ENCODE data around the gene TAP2.

DNA sequence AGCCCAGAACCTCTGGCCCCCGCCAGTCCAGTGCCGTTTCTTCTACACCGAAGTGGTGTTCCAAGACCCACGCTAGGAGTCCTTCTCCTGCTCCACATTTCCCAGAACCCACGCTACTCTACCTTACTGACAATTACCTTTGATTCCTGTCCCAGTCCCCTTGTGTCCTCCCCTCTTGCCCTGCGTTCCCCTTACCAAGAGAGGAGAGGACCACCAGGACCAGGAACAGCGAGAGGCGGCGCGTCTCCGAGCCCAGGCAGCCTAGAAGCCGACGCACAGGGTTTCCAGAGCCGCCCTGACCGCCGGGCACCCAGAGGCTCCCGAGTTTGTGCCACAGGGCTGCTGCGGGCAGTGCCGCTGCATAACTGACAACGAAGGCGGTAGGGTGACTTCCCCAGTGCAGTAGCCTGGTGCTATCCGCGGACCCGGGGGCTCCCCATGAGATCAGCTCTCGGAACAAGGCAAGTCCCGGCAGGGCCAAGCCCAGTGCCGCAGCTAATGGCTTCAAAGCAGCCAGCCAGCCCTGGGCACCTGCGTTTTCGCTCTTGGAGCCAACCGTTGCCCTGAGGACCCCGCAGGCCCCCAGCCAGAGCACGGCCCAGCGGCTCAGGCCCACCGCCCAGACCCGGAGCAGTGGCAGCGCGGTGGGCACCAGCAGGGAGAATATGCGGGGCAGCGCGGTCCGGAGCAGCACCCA, 14.5 kb upstream of the TAP2 start:
- TF ChIP-seq, protein P1, sequence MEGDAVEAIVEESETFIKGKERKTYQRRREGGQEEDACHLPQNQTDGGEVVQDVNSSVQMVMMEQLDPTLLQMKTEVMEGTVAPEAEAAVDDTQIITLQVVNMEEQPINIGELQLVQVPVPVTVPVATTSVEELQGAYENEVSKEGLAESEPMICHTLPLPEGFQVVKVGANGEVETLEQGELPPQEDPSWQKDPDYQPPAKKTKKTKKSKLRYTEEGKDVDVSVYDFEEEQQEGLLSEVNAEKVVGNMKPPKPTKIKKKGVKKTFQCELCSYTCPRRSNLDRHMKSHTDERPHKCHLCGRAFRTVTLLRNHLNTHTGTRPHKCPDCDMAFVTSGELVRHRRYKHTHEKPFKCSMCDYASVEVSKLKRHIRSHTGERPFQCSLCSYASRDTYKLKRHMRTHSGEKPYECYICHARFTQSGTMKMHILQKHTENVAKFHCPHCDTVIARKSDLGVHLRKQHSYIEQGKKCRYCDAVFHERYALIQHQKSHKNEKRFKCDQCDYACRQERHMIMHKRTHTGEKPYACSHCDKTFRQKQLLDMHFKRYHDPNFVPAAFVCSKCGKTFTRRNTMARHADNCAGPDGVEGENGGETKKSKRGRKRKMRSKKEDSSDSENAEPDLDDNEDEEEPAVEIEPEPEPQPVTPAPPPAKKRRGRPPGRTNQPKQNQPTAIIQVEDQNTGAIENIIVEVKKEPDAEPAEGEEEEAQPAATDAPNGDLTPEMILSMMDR (IDR thresholded peaks at IDR 0.05 in 8 of 11, conservative IDR thresholded peaks at IDR 0.05 in 3 of 11), result no peak
- TF ChIP-seq POLR2A (IDR thresholded peaks at IDR 0.05) (no peak), POLR2AphosphoS5 (IDR thresholded peaks at IDR 0.05) (no peak)

Measured in spleen (tissue), 7 donors.